ENCODE measurements around the gene PLEKHA1. TPM values are rescaled to one million over a fixed set of nuclear protein-coding genes. Genes with fewer than 3 reads are reported as not detected.

PLEKHA1 gene
- total and polyA plus RNA-seq, 4 donors: 15.9 to 29.2 (median 22.9) TPM

- no peak for DNase-seq (ENCODE audit: low spot score)
- peaks cover 3 to 18% (median 9%) of the 10 kb centered on the region in 4 donors for H3K4me1 ChIP-seq (ENCODE audit: control insufficient read depth in 4 of 4, insufficient read depth in 4 of 4, low read length in 3 of 4)
- no peak overlapping the region for H3K4me3 ChIP-seq (ENCODE audit: low read depth in 1 of 3, low read length in 3 of 3)
- H3K27ac ChIP-seq (ENCODE audit: low read depth in 1 of 2, low read length in 2 of 2): no peak overlapping the region
- no peaks in the 10 kb centered on the region for H3K9me3 ChIP-seq (ENCODE audit: control insufficient read depth in 4 of 4, low read length in 3 of 4)
- H3K9ac ChIP-seq (ENCODE audit: low read depth in 1 of 2, low read length in 2 of 2): no peak overlapping the region
- peaks cover 0 to 2% (median 0%) of the 10 kb centered on the region in 4 donors for H3K36me3 ChIP-seq (ENCODE audit: control insufficient read depth in 4 of 4, insufficient read depth in 3 of 4, low read depth in 1 of 4, low read length in 3 of 4)
- H3K27me3 ChIP-seq (ENCODE audit: control insufficient read depth in 4 of 4, insufficient read depth in 4 of 4, low read length in 3 of 4): no peaks in the 10 kb centered on the region
- WGBS: 87% methylated on average over 6 of the region's 6 CpGs
- no peak for TF ChIP-seq TAF1 (conservative IDR thresholded peaks at IDR 0.05)
- TF ChIP-seq YY1 (IDR thresholded peaks at IDR 0.05): no peak
- no peak for TF ChIP-seq JUND (IDR thresholded peaks at IDR 0.05)
- TF ChIP-seq NR2F2 (IDR thresholded peaks at IDR 0.05): no peak
- TF ChIP-seq EGR1 (IDR thresholded peaks at IDR 0.05; ENCODE audit: low read depth in 2 of 2): no peak
- TF ChIP-seq RAD21 (IDR thresholded peaks at IDR 0.05): no peak
- TF ChIP-seq ZBTB33 (IDR thresholded peaks at IDR 0.05): no peak
- no peak for TF ChIP-seq HNF4G (IDR thresholded peaks at IDR 0.05)
- TF ChIP-seq HNF4A (conservative IDR thresholded peaks at IDR 0.05): no peak
- TF ChIP-seq CTCF (IDR thresholded peaks at IDR 0.05; ENCODE audit: low read depth, low read length, missing input control): no peak
- no peak for TF ChIP-seq RXRA (IDR thresholded peaks at IDR 0.05)
- no peak for TF ChIP-seq GABPA (IDR thresholded peaks at IDR 0.05 in 1 of 2, conservative IDR thresholded peaks at IDR 0.05 in 1 of 2)
- TF ChIP-seq FOXA2 (IDR thresholded peaks at IDR 0.05): no peak
- TF ChIP-seq ATF3 (IDR thresholded peaks at IDR 0.05): no peak
- TF ChIP-seq SP1 (IDR thresholded peaks at IDR 0.05): no peak
- TF ChIP-seq FOXA1 (IDR thresholded peaks at IDR 0.05): no peak
Measured at GRCh38 chr10:122467701-122468100, 93.2 kb downstream of the PLEKHA1 start.

GRCh38 chr10:122468307-122468925 lies 93.9 kb downstream of the PLEKHA1 start:
- WGBS: 97% methylated on average over 5 of the region's 5 CpGs
- no peak for DNase-seq (ENCODE audit: low spot score)
- Histone ChIP-seq H3K36me3 (ENCODE audit: control insufficient read depth in 4 of 4, insufficient read depth in 3 of 4, low read depth in 1 of 4, low read length in 3 of 4) (peaks cover 0 to 2% (median 0%) of the 10 kb centered on the region in 4 donors), H3K27ac (ENCODE audit: low read depth in 1 of 2, low read length in 2 of 2) (no peak overlapping the region), H3K9ac (ENCODE audit: low read depth in 1 of 2, low read length in 2 of 2) (no peak overlapping the region), H3K9me3 (ENCODE audit: control insufficient read depth in 4 of 4, low read length in 3 of 4) (no peaks in the 10 kb centered on the region), H3K4me3 (ENCODE audit: low read depth in 1 of 3, low read length in 3 of 3) (no peak overlapping the region), H3K27me3 (ENCODE audit: control insufficient read depth in 4 of 4, insufficient read depth in 4 of 4, low read length in 3 of 4) (no peaks in the 10 kb centered on the region), H3K4me1 (ENCODE audit: control insufficient read depth in 4 of 4, insufficient read depth in 4 of 4, low read length in 3 of 4) (peaks cover 0 to 10% (median 7%) of the 10 kb centered on the region in 4 donors)
- TF ChIP-seq ATF3 (IDR thresholded peaks at IDR 0.05) (no peak), REST (IDR thresholded peaks at IDR 0.05) (no peak), RAD21 (IDR thresholded peaks at IDR 0.05) (no peak), HNF4G (IDR thresholded peaks at IDR 0.05) (no peak), TAF1 (conservative IDR thresholded peaks at IDR 0.05) (no peak), CTCF (IDR thresholded peaks at IDR 0.05; ENCODE audit: low read depth, low read length, missing input control) (no peak), ZBTB33 (IDR thresholded peaks at IDR 0.05) (no peak), JUND (IDR thresholded peaks at IDR 0.05) (no peak), YY1 (IDR thresholded peaks at IDR 0.05) (no peak), MAX (IDR thresholded peaks at IDR 0.05) (no peak), GABPA (IDR thresholded peaks at IDR 0.05 in 1 of 2, conservative IDR thresholded peaks at IDR 0.05 in 1 of 2) (no peak), EGR1 (IDR thresholded peaks at IDR 0.05; ENCODE audit: low read depth in 2 of 2) (no peak), NR2F2 (IDR thresholded peaks at IDR 0.05) (no peak), SP1 (IDR thresholded peaks at IDR 0.05) (no peak)

Measured in liver (tissue), 9 donors.